Thoracic aorta (tissue), 2 donors: ENCODE measurements around the gene OR6K3. TPM values are rescaled to one million over a fixed set of nuclear protein-coding genes. Genes with fewer than 3 reads are reported as not detected.

Experiments
- ATAC-seq: fragments of 150-250 bp; one replicate; pipeline ENCODE4 v1.8.0; 2017; ENCODE audit warnings: low read depth; ENCODE audit not compliant: insufficient number of reproducible peaks, low FRiP score
- DNase-seq: peaks from one replicate; pipeline ENCODE4 v3.0.0-alpha.2; 2020; ENCODE audit warnings: low spot score
- H3K27ac ChIP-seq, 2 donors: fragments of 200-600 bp; sonication (generic); 1 replicate in 1 of 2; 2 replicates in 1 of 2; pipeline ENCODE4 v1.5.1; 2016; ENCODE audit warnings: mild to moderate bottlenecking in 2 of 2, moderate library complexity in 2 of 2
- H3K27me3 ChIP-seq: fragments of 200-600 bp; sonication (generic); replicated peaks from 2 replicates; pipeline ENCODE4 v1.6.0; 2016; ENCODE audit warnings: mild to moderate bottlenecking; ENCODE audit not compliant: insufficient read depth
- H3K36me3 ChIP-seq: fragments of 200-600 bp; sonication (generic); one replicate; pipeline ENCODE4 v1.5.1; 2016
- H3K4me1 ChIP-seq, 2 donors: fragments of 200-600 bp; sonication (generic); 1 replicate in 1 of 2; 2 replicates in 1 of 2; pipeline versions ENCODE4 v1.5.1 to v1.6.0; 2016; ENCODE audit warnings: low read depth in 2 of 2, mild to moderate bottlenecking in 1 of 2; ENCODE audit not compliant: control insufficient read depth in 1 of 2
- H3K4me3 ChIP-seq: fragments of 200-600 bp; sonication (generic); 2 replicates; pipeline ENCODE4 v1.5.1; 2016; ENCODE audit warnings: mild to moderate bottlenecking
- H3K9me3 ChIP-seq: fragments of 200-600 bp; sonication (generic); 2 replicates; pipeline ENCODE4 v1.5.1; 2016
- total RNA-seq, 2 donors: library from RNA; depleted of rRNA; stranded (reverse); fragments of >200 nt; gene quantifications; one replicate each; pipeline versions ENCODE4 v1.1.0 to v1.2.3, GENCODE V29; 2016
- TF ChIP-seq, protein P1 (sequence below): fragments of 200-600 bp; sonication (generic); IDR thresholded peaks from one replicate; pipeline ENCODE4 v1.5.1; 2019; ENCODE audit warnings: antibody characterized with exemption

Gene OR6K3
- total RNA-seq, 2 donors from 2014 or later: not detected

DNA sequence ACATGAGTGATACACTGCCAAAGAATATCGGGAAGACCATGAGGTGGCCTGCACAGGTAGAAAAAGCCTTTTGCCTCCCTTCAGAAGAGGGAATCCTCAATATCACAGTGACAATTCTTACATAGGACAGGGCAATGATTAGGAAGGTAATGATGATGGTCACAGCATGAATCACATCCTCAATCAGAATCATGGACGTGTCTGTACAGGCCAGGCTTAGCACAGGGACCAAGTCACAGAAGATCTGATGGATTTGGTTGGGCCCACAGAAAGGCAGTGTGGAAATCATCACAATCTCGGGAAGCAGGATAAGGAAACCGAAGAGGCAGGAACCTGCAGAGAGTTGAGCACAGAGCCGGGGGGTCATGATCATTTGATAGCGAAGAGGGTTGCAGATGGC, 3.2 kb downstream of the OR6K3 start:
- TF ChIP-seq, protein P1, sequence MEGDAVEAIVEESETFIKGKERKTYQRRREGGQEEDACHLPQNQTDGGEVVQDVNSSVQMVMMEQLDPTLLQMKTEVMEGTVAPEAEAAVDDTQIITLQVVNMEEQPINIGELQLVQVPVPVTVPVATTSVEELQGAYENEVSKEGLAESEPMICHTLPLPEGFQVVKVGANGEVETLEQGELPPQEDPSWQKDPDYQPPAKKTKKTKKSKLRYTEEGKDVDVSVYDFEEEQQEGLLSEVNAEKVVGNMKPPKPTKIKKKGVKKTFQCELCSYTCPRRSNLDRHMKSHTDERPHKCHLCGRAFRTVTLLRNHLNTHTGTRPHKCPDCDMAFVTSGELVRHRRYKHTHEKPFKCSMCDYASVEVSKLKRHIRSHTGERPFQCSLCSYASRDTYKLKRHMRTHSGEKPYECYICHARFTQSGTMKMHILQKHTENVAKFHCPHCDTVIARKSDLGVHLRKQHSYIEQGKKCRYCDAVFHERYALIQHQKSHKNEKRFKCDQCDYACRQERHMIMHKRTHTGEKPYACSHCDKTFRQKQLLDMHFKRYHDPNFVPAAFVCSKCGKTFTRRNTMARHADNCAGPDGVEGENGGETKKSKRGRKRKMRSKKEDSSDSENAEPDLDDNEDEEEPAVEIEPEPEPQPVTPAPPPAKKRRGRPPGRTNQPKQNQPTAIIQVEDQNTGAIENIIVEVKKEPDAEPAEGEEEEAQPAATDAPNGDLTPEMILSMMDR: no peak
- no peak overlapping the region for H3K4me3 ChIP-seq
- H3K4me1 ChIP-seq: no peaks in the 10 kb centered on the region
- H3K27me3 ChIP-seq: no peaks in the 10 kb centered on the region
- no peak overlapping the region for H3K27ac ChIP-seq
- H3K9me3 ChIP-seq: no peaks in the 10 kb centered on the region
- no peaks in the 10 kb centered on the region for H3K36me3 ChIP-seq
- ATAC-seq: no peak
- no peak for DNase-seq

DNA sequence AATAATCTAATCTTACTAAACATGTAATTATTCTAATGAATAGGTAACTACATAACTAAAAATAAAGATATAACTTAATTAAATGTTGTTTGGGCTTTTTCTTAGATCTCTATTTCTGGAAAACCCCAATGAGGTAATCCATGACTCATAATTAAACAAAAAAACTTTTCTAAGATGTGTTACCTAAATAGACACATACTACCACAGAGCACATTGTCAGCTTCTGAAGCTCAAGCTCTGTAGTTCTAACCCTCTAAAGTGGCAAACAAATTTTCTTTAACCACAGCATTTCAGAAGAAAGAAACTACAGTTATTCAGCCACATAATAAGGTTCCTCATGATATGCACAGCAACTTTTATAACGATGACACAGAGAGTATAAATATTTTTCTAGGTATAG, 4.2 kb downstream of the OR6K3 start:
- Histone ChIP-seq H3K27me3 (no peaks in the 10 kb centered on the region), H3K36me3 (no peaks in the 10 kb centered on the region), H3K4me3 (no peak overlapping the region), H3K27ac (no peak overlapping the region), H3K4me1 (no peaks in the 10 kb centered on the region), H3K9me3 (no peaks in the 10 kb centered on the region)
- TF ChIP-seq, protein P1: no peak
- DNase-seq: no peak
- ATAC-seq: no peak

DNA sequence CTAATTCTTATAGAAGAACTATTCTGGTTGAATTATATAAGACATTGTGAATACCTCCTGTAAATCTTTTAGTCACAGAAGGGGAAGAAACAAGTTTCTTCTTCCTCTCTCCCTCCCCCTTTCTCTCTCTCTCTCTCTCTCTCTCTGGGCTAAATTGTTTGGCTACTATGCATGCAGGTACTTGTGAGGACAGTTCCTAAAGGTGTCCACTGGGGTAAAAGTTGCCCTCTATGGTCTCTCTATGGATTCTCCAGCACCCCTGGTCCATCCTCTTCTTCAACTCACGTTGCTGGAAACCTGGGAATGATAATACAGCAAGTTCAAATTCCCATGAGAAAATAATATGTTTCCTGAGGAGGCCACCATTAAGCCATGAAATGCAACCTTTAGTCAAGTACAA, 5.8 kb downstream of the OR6K3 start:
- no peak overlapping the region for H3K27ac ChIP-seq
- ATAC-seq (no peak), DNase-seq (no peak)
- no peak overlapping the region for H3K4me3 ChIP-seq
- no peaks in the 10 kb centered on the region for H3K4me1 ChIP-seq
- H3K36me3 ChIP-seq: no peaks in the 10 kb centered on the region
- H3K9me3 ChIP-seq: no peaks in the 10 kb centered on the region
- TF ChIP-seq, protein P1: no peak
- no peaks in the 10 kb centered on the region for H3K27me3 ChIP-seq

DNA sequence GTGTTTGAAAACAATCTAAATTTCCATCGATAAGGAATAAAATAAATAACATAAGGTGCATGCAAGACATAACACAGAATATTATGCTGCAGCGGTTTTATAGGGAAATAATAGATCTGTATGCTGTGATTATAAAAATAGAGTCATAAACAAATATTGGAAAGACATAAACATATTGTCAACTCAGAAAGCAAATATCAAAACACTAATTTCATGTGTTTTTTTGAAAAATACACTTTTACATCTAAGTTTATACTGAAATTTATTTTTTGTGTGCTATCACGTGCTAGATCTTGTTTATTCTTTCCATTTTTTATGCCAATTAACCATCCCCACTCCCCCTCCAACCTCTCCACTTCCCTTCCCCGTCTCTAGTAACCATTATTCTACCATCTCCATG, 9.4 kb downstream of the OR6K3 start:
- Histone ChIP-seq H3K27ac (no peak overlapping the region), H3K4me1 (no peaks in the 10 kb centered on the region), H3K36me3 (no peaks in the 10 kb centered on the region), H3K9me3 (no peaks in the 10 kb centered on the region), H3K4me3 (no peak overlapping the region), H3K27me3 (no peaks in the 10 kb centered on the region)
- TF ChIP-seq, protein P1: no peak
- ATAC-seq (no peak), DNase-seq (no peak)

DNA sequence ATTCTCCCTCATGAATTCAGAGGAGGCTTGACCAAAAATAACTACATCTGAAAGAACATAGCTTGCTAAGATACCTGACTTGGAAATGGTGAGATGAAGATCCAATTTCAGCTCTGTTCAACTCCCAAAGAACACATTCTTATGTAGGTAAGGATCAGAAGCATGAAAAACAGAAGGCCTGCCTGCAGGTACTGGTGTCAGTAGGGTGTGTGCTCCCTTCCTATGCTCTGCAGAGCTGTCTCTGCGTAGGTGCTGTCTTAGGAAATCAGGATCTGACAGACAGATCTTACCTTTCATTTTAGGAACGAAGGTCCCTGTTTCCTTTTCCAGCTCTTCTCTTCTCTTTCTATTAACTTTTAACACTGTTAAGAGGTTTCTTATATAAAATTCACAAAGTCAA, 14.4 kb downstream of the OR6K3 start:
- Histone ChIP-seq H3K9me3 (no peaks in the 10 kb centered on the region), H3K27me3 (no peaks in the 10 kb centered on the region), H3K27ac (no peak overlapping the region), H3K36me3 (no peaks in the 10 kb centered on the region), H3K4me1 (no peaks in the 10 kb centered on the region), H3K4me3 (no peak overlapping the region)
- no peak for ATAC-seq
- DNase-seq: no peak
- TF ChIP-seq, protein P1: no peak
